ENCODE measurements around the gene ATP2A3. TPM values are rescaled to one million over a fixed set of nuclear protein-coding genes. Genes with fewer than 3 reads are reported as not detected.

ATP2A3 gene
- polyA plus RNA-seq, 2 donors = 5.8 to 7.8 TPM

Other genes starting within 250 kb of the ATP2A3 start
- 1 to 10 TPM in 1 of 2 donors, under 1 TPM in 1; 0.41 to 1.3 TPM for gene HASPIN, start 240.5 kb downstream of the ATP2A3 start, polyA plus RNA-seq
- gene ITGAE, start 163.2 kb downstream of the ATP2A3 start, polyA plus RNA-seq = 10 to 100 TPM; 26.8 to 33.7 TPM
- gene NCBP3, start 118.2 kb downstream of the ATP2A3 start, polyA plus RNA-seq = 10 to 100 TPM; 17.1 to 18.9 TPM
- 1 to 10 TPM; 4.9 to 5.3 TPM for gene CAMKK1, start 71.4 kb downstream of the ATP2A3 start, polyA plus RNA-seq
- gene P2RX1, start 48.0 kb downstream of the ATP2A3 start, polyA plus RNA-seq = 1 to 10 TPM; 5.9 to 7.1 TPM
- 10 to 100 TPM; 11.3 to 18.3 TPM for gene ZZEF1, start 178.6 kb upstream of the ATP2A3 start, polyA plus RNA-seq
- 10 to 100 TPM; 11.0 to 11.5 TPM for gene CYB5D2, start 178.8 kb upstream of the ATP2A3 start, polyA plus RNA-seq

Data from esophagus (tissue), 2 donors.